PC-9 (cell line): ENCODE data around the gene HMGXB4. TPM values are rescaled to one million over a fixed set of nuclear protein-coding genes. Genes with fewer than 3 reads are reported as not detected.

Experiments used
- BruUV-seq: library from RNA; stranded (reverse); fragments of 400-500 nt; replicated peaks from 2 replicates; lab custom pipeline; 2021; lab: Mats Ljungman, UMichigan
- CTCF ChIA-PET: fragments of 300-600 bp; sonication (Branson Sonifier 250); formaldehyde crosslinking; loops from one replicate; lab custom pipeline; 2022; ENCODE audit warnings: antibody characterized with exemption; lab: Charles Lee
- POLR2A ChIA-PET: fragments of 300-600 bp; sonication (Branson Sonifier 250); formaldehyde crosslinking; loops from one replicate; lab custom pipeline; 2022; ENCODE audit warnings: antibody characterized with exemption; ENCODE audit not compliant: unreplicated experiment; lab: Charles Lee
- DNase-seq, 2 experiments: peaks; one replicate each; pipeline versions ENCODE4 v3.0.0 to v3.0.0-alpha.2; 2015 to 2022; ENCODE audit warnings: mixed read lengths in 1 of 2
- H2AFZ ChIP-seq: fragments of 200-600 bp; sonication (generic); 2 replicates; pipeline ENCODE4 v1.8.1; 2017; ENCODE audit warnings: antibody characterized with exemption
- H3F3A ChIP-seq: fragments of 200-600 bp; sonication (generic); 2 replicates; pipeline ENCODE4 v1.8.1; 2017; ENCODE audit warnings: antibody characterized with exemption, mild to moderate bottlenecking, low read depth; ENCODE audit not compliant: insufficient read depth
- H3K27ac ChIP-seq: fragments of 200-600 bp; sonication (generic); 2 replicates; pipeline ENCODE4 v1.6.1; 2016; ENCODE audit warnings: mixed run types
- H3K27me3 ChIP-seq: fragments of 200-600 bp; sonication (generic); 2 replicates; pipeline ENCODE4 v1.6.1; 2016; ENCODE audit warnings: low read depth, mixed run types; ENCODE audit not compliant: insufficient read depth
- H3K36me3 ChIP-seq: fragments of 200-600 bp; sonication (generic); 2 replicates; pipeline ENCODE4 v1.6.1; 2016; ENCODE audit warnings: low read depth, mixed run types
- H3K4me1 ChIP-seq: fragments of 200-600 bp; sonication (generic); replicated peaks from 2 replicates; pipeline ENCODE4 v1.6.1; 2016; ENCODE audit warnings: mixed run types; ENCODE audit not compliant: insufficient read depth
- H3K4me2 ChIP-seq: fragments of 200-600 bp; sonication (generic); 2 replicates; pipeline ENCODE4 v1.6.1; 2017; ENCODE audit warnings: mixed run types
- H3K4me3 ChIP-seq: fragments of 200-600 bp; sonication (generic); 2 replicates; pipeline ENCODE4 v1.6.1; 2016; ENCODE audit warnings: mixed run types
- H3K79me2 ChIP-seq: fragments of 200-600 bp; sonication (generic); 2 replicates; pipeline ENCODE4 v1.6.1; 2017; ENCODE audit warnings: low read depth, mixed run types
- H3K9me2 ChIP-seq: fragments of 200-600 bp; sonication (generic); 2 replicates; pipeline ENCODE4 v1.8.1; 2017; ENCODE audit warnings: mild to moderate bottlenecking; ENCODE audit not compliant: insufficient read depth
- H3K9me3 ChIP-seq: fragments of 200-600 bp; sonication (generic); 2 replicates; pipeline ENCODE4 v1.8.1; 2016; ENCODE audit warnings: low read depth; ENCODE audit not compliant: insufficient read depth
- H4K20me1 ChIP-seq: fragments of 200-600 bp; sonication (generic); 2 replicates; pipeline ENCODE4 v1.8.1; 2017; ENCODE audit not compliant: insufficient read depth
- CTCF ChIP-seq: fragments of 200-600 bp; sonication (generic); conservative IDR thresholded peaks from 2 replicates; pipeline ENCODE4 v1.6.1; 2017; ENCODE audit warnings: mixed run types, antibody characterized with exemption, mild to moderate bottlenecking, moderate library complexity
- EZH2 ChIP-seq: fragments of 200-600 bp; sonication (generic); IDR thresholded peaks from 2 replicates; pipeline ENCODE4 v1.8.0; 2017; ENCODE audit warnings: antibody characterized with exemption, low read depth
- intact Hi-C: fragments of 100-400 bp; cut with micrococcal nuclease; formaldehyde crosslinking; loops from one replicate; pipeline ENCODE4 v1.10.0; 2022; ENCODE audit not compliant: unreplicated experiment
- total RNA-seq: library from RNA; stranded (reverse); gene quantifications from 2 replicates; pipeline ENCODE4 v1.2.3, GENCODE V29; 2021

Gene HMGXB4
- total RNA-seq, 1 experiment from 2014 or later = 29.2 TPM

- no peak for DNase-seq
- ChIA-PET CTCF (no interaction called here), POLR2A (no interaction called here)
- no peak overlapping the region for H3K27ac ChIP-seq
- H4K20me1 ChIP-seq = peaks cover 26% of the 10 kb centered on the region
- intact Hi-C loops = no loop called here
- H3K36me3 ChIP-seq = peaks cover 32% of the 10 kb centered on the region
- H3K4me2 ChIP-seq = no peak overlapping the region
- TF ChIP-seq EZH2 (no peak), CTCF (no peak)
- H3K9me3 ChIP-seq = no peaks in the 10 kb centered on the region
- H3K4me3 ChIP-seq = no peak overlapping the region
- peaks cover 27% of the 10 kb centered on the region; the same call in 1 of the 2 replicates for H3K79me2 ChIP-seq
- H2AFZ ChIP-seq = no peak overlapping the region
- H3K4me1 ChIP-seq = no peaks in the 10 kb centered on the region
- no peaks in the 10 kb centered on the region for H3K27me3 ChIP-seq
- H3F3A ChIP-seq = peaks cover 9% of the 10 kb centered on the region; the same call in 1 of the 2 replicates
- H3K9me2 ChIP-seq = no peaks in the 10 kb centered on the region
- no TSS peak for BruUV-seq
These were observed 18.7 kb downstream of the HMGXB4 start for GRCh38 chr22:35276019-35276418.

- no TSS peak for BruUV-seq
- H3K27ac ChIP-seq = no peak overlapping the region
- peaks cover 56% of the 10 kb centered on the region for H3K36me3 ChIP-seq
- no peak overlapping the region for H3K4me2 ChIP-seq
- H3K4me1 ChIP-seq = no peaks in the 10 kb centered on the region
- H3F3A ChIP-seq = no peaks in the 10 kb centered on the region; the same call in 1 of the 2 replicates
- H3K9me3 ChIP-seq = no peaks in the 10 kb centered on the region
- TF ChIP-seq CTCF = no peak
- TF ChIP-seq EZH2 = no peak
- intact Hi-C loops = no loop called here
- H3K79me2 ChIP-seq = no peaks in the 10 kb centered on the region
- no peak overlapping the region for H3K4me3 ChIP-seq
- no peak for DNase-seq
- H2AFZ ChIP-seq = no peak overlapping the region
- H4K20me1 ChIP-seq = no peaks in the 10 kb centered on the region
- no peaks in the 10 kb centered on the region for H3K9me2 ChIP-seq
- POLR2A ChIA-PET = no interaction called here
- CTCF ChIA-PET = no interaction called here
- H3K27me3 ChIP-seq = no peaks in the 10 kb centered on the region
These were observed 30.8 kb downstream of the HMGXB4 start for GRCh38 chr22:35288116-35288515.

- CTCF ChIA-PET = interaction anchor here (0.6 kb wide), 1 partner anchor 13 kb away, joined by 3 read pairs; no protein-coding TSS in a partner anchor
- no peaks in the 10 kb centered on the region for H3K4me1 ChIP-seq
- no peaks in the 10 kb centered on the region for H3K79me2 ChIP-seq
- intact Hi-C loops = no loop called here
- no peaks in the 10 kb centered on the region for H3K9me2 ChIP-seq
- peaks cover 15% of the 10 kb centered on the region for H3F3A ChIP-seq
- peaks cover 45% of the 10 kb centered on the region for H3K36me3 ChIP-seq
- H4K20me1 ChIP-seq = no peaks in the 10 kb centered on the region
- TF ChIP-seq CTCF (no peak), EZH2 (no peak)
- no peak overlapping the region for H2AFZ ChIP-seq
- no peaks in the 10 kb centered on the region for H3K27me3 ChIP-seq
- no peak overlapping the region for H3K4me3 ChIP-seq
- DNase-seq = no peak
- BruUV-seq = no TSS peak
- no peak overlapping the region for H3K4me2 ChIP-seq
- H3K9me3 ChIP-seq = no peaks in the 10 kb centered on the region
- POLR2A ChIA-PET = no interaction called here
- no peak overlapping the region for H3K27ac ChIP-seq
These were observed 35.5 kb downstream of the HMGXB4 start for GRCh38 chr22:35292786-35293185.
